Measurements from ENCODE around the gene ATP2B2.

The ATP2B2 gene

DNA sequence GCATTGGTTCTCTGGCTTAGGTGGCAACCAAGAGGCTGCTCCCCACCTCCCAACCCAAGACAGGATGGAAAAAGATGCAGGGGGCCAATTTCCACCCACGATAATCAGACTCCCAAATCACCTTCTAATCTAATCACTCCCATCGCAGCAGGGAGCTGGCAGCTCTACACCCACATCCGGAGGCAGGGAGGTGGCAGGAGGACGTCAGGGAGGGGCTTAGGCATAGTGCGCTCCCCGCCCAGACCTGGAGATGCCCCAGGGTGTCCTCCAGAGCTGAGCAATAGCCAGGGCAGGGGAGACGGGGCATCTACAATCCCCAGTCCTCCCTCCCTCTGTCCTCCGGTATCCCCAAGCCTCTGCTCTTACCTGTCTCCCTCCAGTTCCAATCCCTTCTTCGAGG, 114.0 kb downstream of the ATP2B2 start:
- Histone ChIP-seq H2BK5ac (ENCODE audit: low read length) (no peak overlapping the region), H3K27ac (replicated peaks; ENCODE audit: low read length) (no peak overlapping the region), H3K4me3 (ENCODE audit: low read length in 2 of 2) (no peak overlapping the region), H3K36me3 (replicated peaks in 1 of 2; ENCODE audit: control insufficient read depth in 2 of 2, insufficient read depth in 2 of 2, low read length in 2 of 2) (no peaks in the 10 kb centered on the region), H3K79me1 (ENCODE audit: low read depth, low read length) (no peaks in the 10 kb centered on the region), H3K14ac (ENCODE audit: low read length) (no peak overlapping the region), H3K23ac (ENCODE audit: low read depth, low read length, poor library complexity) (no peak overlapping the region), H2AK5ac (ENCODE audit: low read depth, low read length) (no peak overlapping the region), H3K27me3 (ENCODE audit: control insufficient read depth in 3 of 3, insufficient read depth in 3 of 3, low read depth in 1 of 3, low read length in 3 of 3) (peaks cover 0 to 47% (median 2%) of the 10 kb centered on the region in 3 experiments), H4K91ac (ENCODE audit: low read depth, low read length, poor library complexity) (no peak overlapping the region), H3K4ac (ENCODE audit: low read length) (no peak overlapping the region), H3K4me1 (ENCODE audit: control insufficient read depth in 2 of 2, insufficient read depth in 1 of 2, low read depth in 1 of 2, low read length in 2 of 2) (no peaks in the 10 kb centered on the region), H3K18ac (ENCODE audit: low read length) (no peak overlapping the region), H4K8ac (ENCODE audit: low read depth, low read length) (no peak overlapping the region), H2BK12ac (ENCODE audit: low read length) (no peak overlapping the region), H2BK15ac (ENCODE audit: low read length) (no peak overlapping the region), H3K4me2 (ENCODE audit: insufficient read depth, low read length, poor library complexity, severe bottlenecking) (no peak overlapping the region), H2AFZ (ENCODE audit: low read length) (no peak overlapping the region), H2BK120ac (ENCODE audit: low read depth, low read length) (no peak overlapping the region), H3K9me3 (replicated peaks in 1 of 2; ENCODE audit: control insufficient read depth in 2 of 2, insufficient read depth in 1 of 2, low read depth in 1 of 2, low read length in 2 of 2) (peaks cover 0 to 22% of the 10 kb centered on the region in 2 donors), H3K9ac (ENCODE audit: low read depth, low read length, poor library complexity) (no peak overlapping the region)
- no peak for DNase-seq (ENCODE audit: low spot score)
- WGBS, 2 donors (ENCODE audit: extremely low coverage in 2 of 2, insufficient read length in 2 of 2, insufficient replicate concordance in 1 of 2) = no CpG with 5 or more reads among the region's 9 CpGs

- H3K14ac ChIP-seq (ENCODE audit: low read length) = no peak overlapping the region
- peaks cover 0 to 41% (median 2%) of the 10 kb centered on the region in 3 experiments for H3K27me3 ChIP-seq (ENCODE audit: control insufficient read depth in 3 of 3, insufficient read depth in 3 of 3, low read depth in 1 of 3, low read length in 3 of 3)
- H3K18ac ChIP-seq (ENCODE audit: low read length) = no peak overlapping the region
- no peak overlapping the region for H2AK5ac ChIP-seq (ENCODE audit: low read depth, low read length)
- no peak overlapping the region for H2BK12ac ChIP-seq (ENCODE audit: low read length)
- no peak overlapping the region for H2AFZ ChIP-seq (ENCODE audit: low read length)
- no peak overlapping the region for H2BK15ac ChIP-seq (ENCODE audit: low read length)
- H4K91ac ChIP-seq (ENCODE audit: low read depth, low read length, poor library complexity) = no peak overlapping the region
- no peak for DNase-seq (ENCODE audit: low spot score)
- H3K9ac ChIP-seq (ENCODE audit: low read depth, low read length, poor library complexity) = no peak overlapping the region
- no peaks in the 10 kb centered on the region for H3K36me3 ChIP-seq (replicated peaks in 1 of 2; ENCODE audit: control insufficient read depth in 2 of 2, insufficient read depth in 2 of 2, low read length in 2 of 2)
- H2BK5ac ChIP-seq (ENCODE audit: low read length) = no peak overlapping the region
- H3K23ac ChIP-seq (ENCODE audit: low read depth, low read length, poor library complexity) = no peak overlapping the region
- H4K8ac ChIP-seq (ENCODE audit: low read depth, low read length) = no peak overlapping the region
- H3K79me1 ChIP-seq (ENCODE audit: low read depth, low read length) = no peaks in the 10 kb centered on the region
- peaks cover 0 to 25% of the 10 kb centered on the region in 2 donors for H3K9me3 ChIP-seq (replicated peaks in 1 of 2; ENCODE audit: control insufficient read depth in 2 of 2, insufficient read depth in 1 of 2, low read depth in 1 of 2, low read length in 2 of 2)
- H2BK120ac ChIP-seq (ENCODE audit: low read depth, low read length) = no peak overlapping the region
- H3K4ac ChIP-seq (ENCODE audit: low read length) = no peak overlapping the region
- H3K4me2 ChIP-seq (ENCODE audit: insufficient read depth, low read length, poor library complexity, severe bottlenecking) = no peak overlapping the region
- no peak overlapping the region for H3K4me3 ChIP-seq (ENCODE audit: low read length in 2 of 2)
- WGBS, 2 donors (ENCODE audit: extremely low coverage in 2 of 2, insufficient read length in 2 of 2, insufficient replicate concordance in 1 of 2) = no CpG with 5 or more reads among the region's 7 CpGs
- H3K27ac ChIP-seq (replicated peaks; ENCODE audit: low read length) = no peak overlapping the region
- no peaks in the 10 kb centered on the region for H3K4me1 ChIP-seq (ENCODE audit: control insufficient read depth in 2 of 2, insufficient read depth in 1 of 2, low read depth in 1 of 2, low read length in 2 of 2)
Measured at GRCh38 chr3:10390641-10391373, 114.6 kb downstream of the ATP2B2 start.

GRCh38 chr3:10389995-10390394, 115.4 kb downstream of the ATP2B2 start:
- no peak overlapping the region for H3K18ac ChIP-seq (ENCODE audit: low read length)
- no peak for DNase-seq (ENCODE audit: low spot score)
- no peak overlapping the region for H3K14ac ChIP-seq (ENCODE audit: low read length)
- no peak overlapping the region for H2AK5ac ChIP-seq (ENCODE audit: low read depth, low read length)
- no CpG with 5 or more reads among the region's 2 CpGs for WGBS, 2 donors (ENCODE audit: extremely low coverage in 2 of 2, insufficient read length in 2 of 2, insufficient replicate concordance in 1 of 2)
- no peak overlapping the region for H2BK12ac ChIP-seq (ENCODE audit: low read length)
- no peak overlapping the region for H3K4me3 ChIP-seq (ENCODE audit: low read length in 2 of 2)
- no peak overlapping the region for H2AFZ ChIP-seq (ENCODE audit: low read length)
- H3K23ac ChIP-seq (ENCODE audit: low read depth, low read length, poor library complexity) = no peak overlapping the region
- no peaks in the 10 kb centered on the region for H3K36me3 ChIP-seq (replicated peaks in 1 of 2; ENCODE audit: control insufficient read depth in 2 of 2, insufficient read depth in 2 of 2, low read length in 2 of 2)
- H2BK15ac ChIP-seq (ENCODE audit: low read length) = no peak overlapping the region
- no peaks in the 10 kb centered on the region for H3K4me1 ChIP-seq (ENCODE audit: control insufficient read depth in 2 of 2, insufficient read depth in 1 of 2, low read depth in 1 of 2, low read length in 2 of 2)
- H2BK5ac ChIP-seq (ENCODE audit: low read length) = no peak overlapping the region
- H3K9ac ChIP-seq (ENCODE audit: low read depth, low read length, poor library complexity) = no peak overlapping the region
- H4K8ac ChIP-seq (ENCODE audit: low read depth, low read length) = no peak overlapping the region
- H3K4ac ChIP-seq (ENCODE audit: low read length) = no peak overlapping the region
- no peaks in the 10 kb centered on the region for H3K79me1 ChIP-seq (ENCODE audit: low read depth, low read length)
- no peak overlapping the region for H3K27ac ChIP-seq (replicated peaks; ENCODE audit: low read length)
- H4K91ac ChIP-seq (ENCODE audit: low read depth, low read length, poor library complexity) = no peak overlapping the region
- peaks cover 0 to 25% of the 10 kb centered on the region in 2 donors for H3K9me3 ChIP-seq (replicated peaks in 1 of 2; ENCODE audit: control insufficient read depth in 2 of 2, insufficient read depth in 1 of 2, low read depth in 1 of 2, low read length in 2 of 2)
- H3K27me3 ChIP-seq (ENCODE audit: control insufficient read depth in 3 of 3, insufficient read depth in 3 of 3, low read depth in 1 of 3, low read length in 3 of 3) = peaks cover 0 to 39% (median 2%) of the 10 kb centered on the region in 3 experiments
- no peak overlapping the region for H2BK120ac ChIP-seq (ENCODE audit: low read depth, low read length)
- H3K4me2 ChIP-seq (ENCODE audit: insufficient read depth, low read length, poor library complexity, severe bottlenecking) = no peak overlapping the region

DNA sequence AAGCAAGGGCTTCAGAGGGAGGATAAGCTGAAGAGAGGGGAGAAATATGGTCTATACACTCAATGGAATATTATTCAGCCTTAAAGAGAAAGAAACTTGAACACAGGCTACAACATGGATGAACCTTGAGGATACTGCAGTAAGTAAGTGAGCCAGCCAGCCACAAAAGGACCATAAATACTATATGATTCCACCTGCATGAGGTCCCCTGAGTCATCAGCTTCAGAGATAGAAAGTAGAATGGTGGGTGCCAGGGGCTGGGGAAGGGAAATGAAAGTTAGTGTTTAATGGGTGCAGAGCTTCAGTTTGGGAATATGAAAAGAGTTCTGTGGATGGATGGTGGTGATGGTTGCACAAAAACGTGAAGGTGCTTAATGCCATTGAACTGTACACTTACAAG, 116.0 kb downstream of the ATP2B2 start:
- H3K23ac ChIP-seq (ENCODE audit: low read depth, low read length, poor library complexity) = no peak overlapping the region
- no peaks in the 10 kb centered on the region for H3K4me1 ChIP-seq (ENCODE audit: control insufficient read depth in 2 of 2, insufficient read depth in 1 of 2, low read depth in 1 of 2, low read length in 2 of 2)
- no CpG with 5 or more reads among the region's 1 CpG for WGBS, 2 donors (ENCODE audit: extremely low coverage in 2 of 2, insufficient read length in 2 of 2, insufficient replicate concordance in 1 of 2)
- H2BK12ac ChIP-seq (ENCODE audit: low read length) = no peak overlapping the region
- H3K14ac ChIP-seq (ENCODE audit: low read length) = no peak overlapping the region
- H2AFZ ChIP-seq (ENCODE audit: low read length) = no peak overlapping the region
- H3K9ac ChIP-seq (ENCODE audit: low read depth, low read length, poor library complexity) = no peak overlapping the region
- no peak overlapping the region for H4K91ac ChIP-seq (ENCODE audit: low read depth, low read length, poor library complexity)
- no peak overlapping the region for H2AK5ac ChIP-seq (ENCODE audit: low read depth, low read length)
- H3K27ac ChIP-seq (replicated peaks; ENCODE audit: low read length) = no peak overlapping the region
- H3K4me3 ChIP-seq (ENCODE audit: low read length in 2 of 2) = no peak overlapping the region
- no peaks in the 10 kb centered on the region for H3K79me1 ChIP-seq (ENCODE audit: low read depth, low read length)
- no peak overlapping the region for H3K4me2 ChIP-seq (ENCODE audit: insufficient read depth, low read length, poor library complexity, severe bottlenecking)
- DNase-seq (ENCODE audit: low spot score) = no peak
- no peak overlapping the region for H2BK15ac ChIP-seq (ENCODE audit: low read length)
- peaks cover 0 to 25% of the 10 kb centered on the region in 2 donors for H3K9me3 ChIP-seq (replicated peaks in 1 of 2; ENCODE audit: control insufficient read depth in 2 of 2, insufficient read depth in 1 of 2, low read depth in 1 of 2, low read length in 2 of 2)
- no peak overlapping the region for H3K18ac ChIP-seq (ENCODE audit: low read length)
- H3K27me3 ChIP-seq (ENCODE audit: control insufficient read depth in 3 of 3, insufficient read depth in 3 of 3, low read depth in 1 of 3, low read length in 3 of 3) = peaks cover 0 to 35% (median 2%) of the 10 kb centered on the region in 3 experiments
- no peaks in the 10 kb centered on the region for H3K36me3 ChIP-seq (replicated peaks in 1 of 2; ENCODE audit: control insufficient read depth in 2 of 2, insufficient read depth in 2 of 2, low read length in 2 of 2)
- H4K8ac ChIP-seq (ENCODE audit: low read depth, low read length) = no peak overlapping the region
- H2BK5ac ChIP-seq (ENCODE audit: low read length) = no peak overlapping the region
- H3K4ac ChIP-seq (ENCODE audit: low read length) = no peak overlapping the region
- no peak overlapping the region for H2BK120ac ChIP-seq (ENCODE audit: low read depth, low read length)
